Measurements from ENCODE around the gene C20orf144.
A peak's percentile ranks its signal among the peaks of the same experiment; 100 is the strongest.

The C20orf144 gene

GRCh38 chr20:33666293-33667244, 4.4 kb downstream of the C20orf144 start, which contains the start of gene ACTL10:
TSS of gene ACTL10 (plus strand) at chr20:33666943. CDS start at chr20:33667498, 555 bp downstream.
- DNase-seq (ENCODE audit: low spot score): peak; percentile 99

- DNase-seq (ENCODE audit: low spot score): peak; percentile 62
These were observed 5.1 kb downstream of the C20orf144 start for GRCh38 chr20:33667245-33667675.

- peak; percentile 84 for DNase-seq (ENCODE audit: low spot score)
These were observed 5.7 kb downstream of the C20orf144 start for GRCh38 chr20:33667676-33668465.

- DNase-seq (ENCODE audit: low spot score): no peak
These were observed 6.5 kb downstream of the C20orf144 start for GRCh38 chr20:33668466-33669155.

- DNase-seq (ENCODE audit: low spot score): no peak
These were observed 7.1 kb downstream of the C20orf144 start for GRCh38 chr20:33669224-33669623.

GRCh38 chr20:33669873-33670640, 7.9 kb downstream of the C20orf144 start:
- DNase-seq (ENCODE audit: low spot score): no peak

GRCh38 chr20:33670715-33671499, 8.8 kb downstream of the C20orf144 start:
- no peak for DNase-seq (ENCODE audit: low spot score)

GRCh38 chr20:33671573-33672288, 9.6 kb downstream of the C20orf144 start:
- DNase-seq (ENCODE audit: low spot score): no peak

GRCh38 chr20:33672426-33673113, 10.4 kb downstream of the C20orf144 start:
- DNase-seq (ENCODE audit: low spot score): no peak

GRCh38 chr20:33673114-33673409, 10.9 kb downstream of the C20orf144 start:
- no peak for DNase-seq (ENCODE audit: low spot score)

GRCh38 chr20:33673410-33674293, 11.5 kb downstream of the C20orf144 start:
- DNase-seq (ENCODE audit: low spot score): no peak

- DNase-seq (ENCODE audit: low spot score): peak; percentile 68
These were observed 12.4 kb downstream of the C20orf144 start, which contains the start of gene NECAB3 for GRCh38 chr20:33674294-33675135. TSS of gene NECAB3 (minus strand) at chr20:33674428. CDS start at chr20:33674352, 76 bp downstream.

GRCh38 chr20:33675136-33675959, 13.2 kb downstream of the C20orf144 start:
- no peak for DNase-seq (ENCODE audit: low spot score)

- no peak for DNase-seq (ENCODE audit: low spot score)
These were observed 14.0 kb downstream of the C20orf144 start for GRCh38 chr20:33676121-33676520.

GRCh38 chr20:33676652-33677645, 14.8 kb downstream of the C20orf144 start:
- no peak for DNase-seq (ENCODE audit: low spot score)

Data from NAMALWA (cell line).